Measurements from ENCODE around the gene CTNNBL1.
A peak's percentile ranks its signal among the peaks of the same experiment; 100 is the strongest.

Gene CTNNBL1

GRCh38 chr20:37686762-37687477 is 6.9 kb upstream of the CTNNBL1 start:
- Histone ChIP-seq H3K4me3 (ENCODE audit: severe bottlenecking) (no peak overlapping the region), H3K4me1 (ENCODE audit: insufficient read depth, poor library complexity, severe bottlenecking) (peaks cover 7% of the 10 kb centered on the region), H3K27ac (ENCODE audit: poor library complexity, severe bottlenecking) (peak overlapping the region; percentile 23), H3K9me3 (ENCODE audit: severe bottlenecking) (no peaks in the 10 kb centered on the region), H3K27me3 (ENCODE audit: insufficient read depth, poor library complexity, severe bottlenecking) (no peaks in the 10 kb centered on the region), H3K36me3 (ENCODE audit: low read depth) (no peaks in the 10 kb centered on the region)
- ATAC-seq (ENCODE audit: low read depth): peak; percentile 90
- peak; percentile 21 for DNase-seq (ENCODE audit: low spot score)
- no peak for TF ChIP-seq CTCF (IDR thresholded peaks at IDR 0.05; ENCODE audit: poor library complexity, severe bottlenecking)

- DNase-seq (ENCODE audit: low spot score) (peak; percentile 18), ATAC-seq (ENCODE audit: low read depth) (peak; percentile 46)
- H3K27me3 ChIP-seq (ENCODE audit: insufficient read depth, poor library complexity, severe bottlenecking): no peaks in the 10 kb centered on the region
- H3K4me1 ChIP-seq (ENCODE audit: insufficient read depth, poor library complexity, severe bottlenecking): peaks cover 7% of the 10 kb centered on the region
- H3K36me3 ChIP-seq (ENCODE audit: low read depth): no peaks in the 10 kb centered on the region
- no peak for TF ChIP-seq CTCF (IDR thresholded peaks at IDR 0.05; ENCODE audit: poor library complexity, severe bottlenecking)
- H3K27ac ChIP-seq (ENCODE audit: poor library complexity, severe bottlenecking): peak overlapping the region; percentile 23
- no peaks in the 10 kb centered on the region for H3K9me3 ChIP-seq (ENCODE audit: severe bottlenecking)
- no peak overlapping the region for H3K4me3 ChIP-seq (ENCODE audit: severe bottlenecking)
Observed at GRCh38 chr20:37687478-37687805, 6.4 kb upstream of the CTNNBL1 start.

GRCh38 chr20:37688093-37688492 is 5.7 kb upstream of the CTNNBL1 start:
- Histone ChIP-seq H3K27me3 (ENCODE audit: insufficient read depth, poor library complexity, severe bottlenecking) (no peaks in the 10 kb centered on the region), H3K36me3 (ENCODE audit: low read depth) (no peaks in the 10 kb centered on the region), H3K4me1 (ENCODE audit: insufficient read depth, poor library complexity, severe bottlenecking) (peaks cover 8% of the 10 kb centered on the region), H3K4me3 (ENCODE audit: severe bottlenecking) (no peak overlapping the region), H3K9me3 (ENCODE audit: severe bottlenecking) (no peaks in the 10 kb centered on the region), H3K27ac (ENCODE audit: poor library complexity, severe bottlenecking) (peak overlapping the region; percentile 23)
- DNase-seq (ENCODE audit: low spot score): no peak
- no peak for TF ChIP-seq CTCF (IDR thresholded peaks at IDR 0.05; ENCODE audit: poor library complexity, severe bottlenecking)
- ATAC-seq (ENCODE audit: low read depth): no peak

- Histone ChIP-seq H3K36me3 (ENCODE audit: low read depth) (peaks cover 8% of the 10 kb centered on the region), H3K4me1 (ENCODE audit: insufficient read depth, poor library complexity, severe bottlenecking) (peaks cover 16% of the 10 kb centered on the region), H3K9me3 (ENCODE audit: severe bottlenecking) (no peaks in the 10 kb centered on the region), H3K27me3 (ENCODE audit: insufficient read depth, poor library complexity, severe bottlenecking) (no peaks in the 10 kb centered on the region), H3K27ac (ENCODE audit: poor library complexity, severe bottlenecking) (no peak overlapping the region), H3K4me3 (ENCODE audit: severe bottlenecking) (no peak overlapping the region)
- TF ChIP-seq CTCF (IDR thresholded peaks at IDR 0.05; ENCODE audit: poor library complexity, severe bottlenecking): no peak
- peak; percentile 65 for DNase-seq (ENCODE audit: low spot score)
- no peak for ATAC-seq (ENCODE audit: low read depth)
Observed at GRCh38 chr20:37690626-37691369, 3.0 kb upstream of the CTNNBL1 start.
